ENCODE measurements around the gene ZNF862.

ZNF862 gene

GRCh38 chr7:149837564-149838223 lies 481 bp upstream of the ZNF862 start:
- Histone ChIP-seq H3K4me1 (ENCODE audit: insufficient read depth, low read length, poor library complexity, severe bottlenecking) (peaks cover 27% of the 10 kb centered on the region), H3K79me2 (ENCODE audit: insufficient read depth, low read length) (peaks cover 15% of the 10 kb centered on the region), H3K27me3 (ENCODE audit: insufficient read depth, low read length, poor library complexity, severe bottlenecking) (no peaks in the 10 kb centered on the region), H3K4me3 (ENCODE audit: low read length, poor library complexity, severe bottlenecking) (peak overlapping the region; percentile 40), H3K4me2 (ENCODE audit: low read depth, low read length, poor library complexity, severe bottlenecking) (peak overlapping the region; percentile 57), H3K9me3 (ENCODE audit: insufficient read depth, low read depth, low read length) (no peaks in the 10 kb centered on the region), H3K9me2 (replicated peaks; ENCODE audit: low read depth, low read length) (no peaks in the 10 kb centered on the region), H3F3A (ENCODE audit: low read depth) (no peaks in the 10 kb centered on the region), H3K36me3 (ENCODE audit: insufficient read depth, low read length) (no peaks in the 10 kb centered on the region), H2AFZ (ENCODE audit: low read length) (no peak overlapping the region), H4K20me1 (ENCODE audit: insufficient read depth, low read length, poor library complexity, severe bottlenecking) (peaks cover 9% of the 10 kb centered on the region), H3K9ac (ENCODE audit: low read depth, low read length, poor library complexity, severe bottlenecking) (no peak overlapping the region)
- TF ChIP-seq CTCF (conservative IDR thresholded peaks at IDR 0.05; ENCODE audit: low read length) (no peak), EZH2phosphoT487 (IDR thresholded peaks at IDR 0.05; ENCODE audit: borderline replicate concordance) (no peak)

GRCh38 chr7:149838992-149839408 lies 825 bp downstream of the ZNF862 start:
- TF ChIP-seq EZH2phosphoT487 (IDR thresholded peaks at IDR 0.05; ENCODE audit: borderline replicate concordance) (no peak), CTCF (conservative IDR thresholded peaks at IDR 0.05; ENCODE audit: low read length) (no peak)
- Histone ChIP-seq H3K4me2 (ENCODE audit: low read depth, low read length, poor library complexity, severe bottlenecking) (peak overlapping the region; percentile 97), H3F3A (ENCODE audit: low read depth) (no peaks in the 10 kb centered on the region), H3K9me3 (ENCODE audit: insufficient read depth, low read depth, low read length) (no peaks in the 10 kb centered on the region), H3K4me3 (ENCODE audit: low read length, poor library complexity, severe bottlenecking) (peak overlapping the region; percentile 80), H2AFZ (ENCODE audit: low read length) (peak overlapping the region; percentile 75), H3K79me2 (ENCODE audit: insufficient read depth, low read length) (peaks cover 15% of the 10 kb centered on the region), H3K9me2 (replicated peaks; ENCODE audit: low read depth, low read length) (no peaks in the 10 kb centered on the region), H3K27me3 (ENCODE audit: insufficient read depth, low read length, poor library complexity, severe bottlenecking) (no peaks in the 10 kb centered on the region), H3K4me1 (ENCODE audit: insufficient read depth, low read length, poor library complexity, severe bottlenecking) (peaks cover 27% of the 10 kb centered on the region), H3K36me3 (ENCODE audit: insufficient read depth, low read length) (no peaks in the 10 kb centered on the region), H3K9ac (ENCODE audit: low read depth, low read length, poor library complexity, severe bottlenecking) (peak overlapping the region; percentile 81), H4K20me1 (ENCODE audit: insufficient read depth, low read length, poor library complexity, severe bottlenecking) (peaks cover 9% of the 10 kb centered on the region)

GRCh38 chr7:149839933-149840332 lies 1.8 kb downstream of the ZNF862 start:
- H3K9me2 ChIP-seq (replicated peaks; ENCODE audit: low read depth, low read length), result no peaks in the 10 kb centered on the region
- H2AFZ ChIP-seq (ENCODE audit: low read length), result no peak overlapping the region
- TF ChIP-seq CTCF (conservative IDR thresholded peaks at IDR 0.05; ENCODE audit: low read length) (no peak), EZH2phosphoT487 (IDR thresholded peaks at IDR 0.05; ENCODE audit: borderline replicate concordance) (no peak)
- no peaks in the 10 kb centered on the region for H3K9me3 ChIP-seq (ENCODE audit: insufficient read depth, low read depth, low read length)
- H3K4me2 ChIP-seq (ENCODE audit: low read depth, low read length, poor library complexity, severe bottlenecking), result peak overlapping the region; percentile 97
- H3K27me3 ChIP-seq (ENCODE audit: insufficient read depth, low read length, poor library complexity, severe bottlenecking), result no peaks in the 10 kb centered on the region
- H4K20me1 ChIP-seq (ENCODE audit: insufficient read depth, low read length, poor library complexity, severe bottlenecking), result peaks cover 9% of the 10 kb centered on the region
- no peaks in the 10 kb centered on the region for H3F3A ChIP-seq (ENCODE audit: low read depth)
- H3K4me1 ChIP-seq (ENCODE audit: insufficient read depth, low read length, poor library complexity, severe bottlenecking), result peaks cover 27% of the 10 kb centered on the region
- peak overlapping the region; percentile 80 for H3K4me3 ChIP-seq (ENCODE audit: low read length, poor library complexity, severe bottlenecking)
- H3K36me3 ChIP-seq (ENCODE audit: insufficient read depth, low read length), result no peaks in the 10 kb centered on the region
- no peak overlapping the region for H3K9ac ChIP-seq (ENCODE audit: low read depth, low read length, poor library complexity, severe bottlenecking)
- H3K79me2 ChIP-seq (ENCODE audit: insufficient read depth, low read length), result peaks cover 15% of the 10 kb centered on the region
